Astrocyte of the cerebellum (primary cell): ENCODE measurements around the gene KCNH4.

Source experiments
- DNase-seq: peaks from one replicate; pipeline ENCODE4 v3.0.0-alpha.2; 2011; ENCODE audit warnings: low read depth
- H3K4me3 ChIP-seq: 2 replicates; pipeline ENCODE4 v1.5.1; 2011; ENCODE audit warnings: mild to moderate bottlenecking, low read depth, low read length, moderate library complexity
- CTCF ChIP-seq: IDR thresholded peaks from 2 replicates; pipeline ENCODE4 v1.5.1; 2012; ENCODE audit warnings: low read length, low read depth, moderate library complexity, mild to moderate bottlenecking; ENCODE audit errors: missing control alignments
- in situ Hi-C: cut with HindIII; loops from 2 replicates; pipeline ENCODE4 v1.10.0; 2017; ENCODE audit warnings: low sequenced_read_pairs

Gene KCNH4

DNA sequence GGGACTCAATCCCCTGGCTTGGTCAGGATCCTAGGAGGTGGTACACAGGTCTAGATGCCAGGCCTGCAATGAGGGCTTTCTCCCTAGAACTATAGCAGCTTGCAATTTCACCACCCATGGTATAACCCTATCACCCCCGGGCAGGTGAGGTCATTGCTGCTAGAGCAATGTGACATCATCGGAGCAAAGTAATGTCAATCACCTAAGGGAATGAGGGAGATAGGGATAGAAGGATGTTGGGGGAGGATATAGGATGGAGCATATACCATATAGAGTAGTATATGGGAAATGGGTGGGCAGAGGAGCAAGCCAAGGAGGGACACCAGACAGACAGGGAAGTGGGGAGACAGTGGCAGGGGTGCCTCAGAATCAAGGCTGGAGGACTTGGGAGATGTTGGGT lies 3.3 kb downstream of the KCNH4 start:
- TF ChIP-seq CTCF = no peak
- in situ Hi-C loops = no loop called here
- H3K4me3 ChIP-seq = no peak overlapping the region
- DNase-seq = no peak

DNA sequence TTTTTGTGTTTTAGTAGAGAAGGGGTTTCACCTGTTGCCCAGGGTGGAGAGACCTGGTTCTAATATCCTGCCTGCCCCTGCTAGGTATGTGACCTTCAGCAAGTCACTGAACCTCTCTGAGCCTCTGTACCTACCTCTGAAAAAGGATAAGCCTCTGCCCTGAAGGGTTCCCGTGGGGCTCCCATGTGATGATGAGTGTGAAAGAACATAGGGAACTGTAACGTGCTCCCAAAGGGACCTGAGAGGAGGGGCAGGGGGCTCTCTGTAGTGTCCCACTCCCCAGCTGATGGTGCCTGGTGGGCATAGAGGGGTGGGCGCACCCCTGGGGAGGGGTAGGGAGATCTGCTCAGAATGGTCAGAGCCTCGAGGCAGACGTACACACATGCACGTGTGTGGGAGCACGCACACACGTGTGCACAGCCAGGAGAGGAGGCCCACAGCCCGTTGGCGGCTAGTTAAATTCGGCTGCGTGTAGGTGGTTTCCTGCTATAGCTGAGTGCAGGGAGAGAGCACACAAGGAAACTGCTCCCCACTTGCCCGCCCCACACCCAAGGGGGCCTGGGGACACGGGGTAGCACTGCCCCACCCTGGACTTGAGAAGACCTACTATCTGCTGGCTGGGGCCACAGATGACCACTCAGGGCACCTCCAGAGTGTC lies 6.7 kb downstream of the KCNH4 start:
- no peak overlapping the region for H3K4me3 ChIP-seq
- TF ChIP-seq CTCF = no peak
- DNase-seq = no peak
- in situ Hi-C loops = no loop called here

GRCh38 chr17:42171831-42172230 lies 9.1 kb downstream of the KCNH4 start:
- H3K4me3 ChIP-seq = no peak overlapping the region
- no peak for TF ChIP-seq CTCF
- in situ Hi-C loops = no loop called here
- no peak for DNase-seq

- in situ Hi-C loops = no loop called here
- H3K4me3 ChIP-seq = no peak overlapping the region
- TF ChIP-seq CTCF = no peak
- DNase-seq = no peak
Observed at GRCh38 chr17:42169351-42169750, 11.6 kb downstream of the KCNH4 start.

- in situ Hi-C loops = no loop called here
- TF ChIP-seq CTCF = no peak
- H3K4me3 ChIP-seq = no peak overlapping the region
- no peak for DNase-seq
Observed at GRCh38 chr17:42167807-42168206, 13.1 kb downstream of the KCNH4 start.

DNA sequence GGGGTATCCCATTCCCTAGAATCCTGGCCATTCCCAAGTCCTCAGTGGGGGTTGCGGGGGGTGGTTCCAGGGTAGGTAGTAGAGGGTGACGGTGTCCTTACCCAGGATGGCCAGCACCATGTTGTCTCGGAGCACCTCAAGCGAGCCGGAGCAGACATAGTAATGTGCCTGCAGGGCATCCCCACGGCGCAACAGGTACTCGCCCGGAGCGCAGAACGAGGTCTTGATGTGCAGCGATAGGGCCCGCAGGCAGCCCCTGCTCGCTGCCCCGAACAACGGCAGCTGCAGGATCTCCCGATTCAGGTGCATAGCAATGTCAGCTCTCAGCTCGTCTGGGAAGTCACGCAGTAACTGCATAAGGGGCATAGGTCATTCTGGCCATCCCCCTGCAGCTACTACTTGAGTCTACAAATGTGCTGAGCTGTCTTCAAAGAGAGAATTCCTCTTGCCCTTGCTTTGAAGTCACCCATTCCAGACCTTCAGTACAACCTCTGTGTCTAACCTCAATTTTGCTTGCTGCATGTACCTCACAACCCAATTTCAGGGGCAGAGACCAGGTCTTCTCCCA lies 14.7 kb downstream of the KCNH4 start:
- TF ChIP-seq CTCF = no peak
- no peak for DNase-seq
- in situ Hi-C loops = no loop called here
- H3K4me3 ChIP-seq = no peak overlapping the region
